ENCODE measurements around the gene FPR2. TPM values are rescaled to one million over a fixed set of nuclear protein-coding genes. Genes with fewer than 3 reads are reported as not detected.
"Not testable (repeated sequence)": the region's sequence is repeated elsewhere in the genome, so short reads cannot be mapped to it uniquely, and the experiment has no call there.

FPR2 gene
- total and polyA plus RNA-seq, 12 donors, result 0.17 to 5.8 (median 0.64) TPM; not detected in 1

GRCh38 chr19:51765086-51765485 is 4.1 kb downstream of the FPR2 start:
- Histone ChIP-seq H3K27ac (peak overlapping the region in 1 of 10 donors; percentile 87), H3K36me3 (peaks cover 0 to 9% (median 0%) of the 10 kb centered on the region in 9 donors), H3K4me1 (peaks cover 0 to 39% (median 0%) of the 10 kb centered on the region in 9 donors), H3K27me3 (peaks cover 0 to 25% (median 8%) of the 10 kb centered on the region in 7 donors), H3K9me3 (no peaks in the 10 kb centered on the region), H3K4me3 (peak overlapping the region in 1 of 10 donors; percentile 17)
- intact Hi-C loops (cut with DNase I), result no loop called here
- WGBS, 2 donors, result 50 to 61% methylated on average over 5 of the region's 5 CpGs
- no peak for ATAC-seq
- TF ChIP-seq CTCF (IDR thresholded peaks at IDR 0.05), result no peak
- DNase-seq, result no peak

GRCh38 chr19:51766461-51766860 is 5.5 kb downstream of the FPR2 start:
- no peak for TF ChIP-seq CTCF (IDR thresholded peaks at IDR 0.05)
- H3K27me3 ChIP-seq, result peaks cover 0 to 21% (median 8%) of the 10 kb centered on the region in 7 donors
- 50 to 63% methylated on average over 5 of the region's 5 CpGs for WGBS, 2 donors
- intact Hi-C loops (cut with DNase I), result no loop called here
- H3K36me3 ChIP-seq, result peaks cover 0 to 9% (median 0%) of the 10 kb centered on the region in 9 donors
- ATAC-seq (no peak), DNase-seq (no peak)
- no peaks in the 10 kb centered on the region for H3K9me3 ChIP-seq
- H3K4me1 ChIP-seq, result peaks cover 0 to 44% (median 0%) of the 10 kb centered on the region in 9 donors
- no peak overlapping the region for H3K4me3 ChIP-seq
- H3K27ac ChIP-seq, result peak overlapping the region in 1 of 10 donors; percentile 87

GRCh38 chr19:51771376-51772130 is 10.6 kb downstream of the FPR2 start:
- WGBS, 2 donors, result 47 to 56% methylated on average over 10 of the region's 10 CpGs
- intact Hi-C loops (cut with DNase I), result loop anchor here in 4 of 10 donors (10.0 kb wide), 3 partner anchors 107 to 297 kb away; partner anchors contain the start of gene CEACAM18 (in 2 of the 4)
- Histone ChIP-seq H3K27ac (peak overlapping the region in 2 of 10 donors; percentile 58 to 88), H3K4me1 (peaks cover 0 to 32% (median 0%) of the 10 kb centered on the region in 9 donors), H3K9me3 (peaks cover 0 to 17% (median 0%) of the 10 kb centered on the region in 11 donors), H3K4me3 (no peak overlapping the region), H3K36me3 (peaks cover 0 to 9% (median 0%) of the 10 kb centered on the region in 9 donors), H3K27me3 (peaks cover 0 to 25% (median 7%) of the 10 kb centered on the region in 7 donors)
- TF ChIP-seq CTCF (IDR thresholded peaks at IDR 0.05), result no peak
- ATAC-seq (peak in 2 of 8 donors; percentile 25 to 46), DNase-seq (no peak)

GRCh38 chr19:51772977-51773376 is 12.0 kb downstream of the FPR2 start:
- no peak for DNase-seq
- peaks cover 0 to 25% (median 9%) of the 10 kb centered on the region in 7 donors for H3K27me3 ChIP-seq
- H3K4me3 ChIP-seq, result no peak overlapping the region
- intact Hi-C loops (cut with DNase I), result loop anchor here in 4 of 10 donors (10.0 kb wide), 3 partner anchors 108 to 298 kb away; partner anchors contain the start of gene CEACAM18 (in 2 of the 4)
- ATAC-seq, result no peak
- peaks cover 0 to 30% (median 5%) of the 10 kb centered on the region in 9 donors for H3K4me1 ChIP-seq
- H3K9me3 ChIP-seq, result peaks cover 0 to 17% (median 0%) of the 10 kb centered on the region in 11 donors
- H3K36me3 ChIP-seq, result peaks cover 0 to 9% (median 0%) of the 10 kb centered on the region in 9 donors
- TF ChIP-seq CTCF (IDR thresholded peaks at IDR 0.05), result no peak
- H3K27ac ChIP-seq, result peak overlapping the region in 2 of 10 donors; percentile 58 to 88
- WGBS, 2 donors, result 52 to 58% methylated on average over 6 of the region's 6 CpGs

- H3K27me3 ChIP-seq, result peaks cover 0 to 22% (median 9%) of the 10 kb centered on the region in 7 donors
- 94% methylated on average over 1 of the region's 1 CpG for WGBS, 2 donors
- H3K4me3 ChIP-seq, H3K36me3 ChIP-seq, DNase-seq, H3K27ac ChIP-seq, ATAC-seq: not testable (repeated sequence)
- peaks cover 0 to 35% (median 8%) of the 10 kb centered on the region in 9 donors for H3K4me1 ChIP-seq
- intact Hi-C loops (cut with DNase I), result loop anchor here in 5 of 10 donors (5.0 to 10.0 kb wide), 5 partner anchors 109 to 304 kb away; partner anchors contain the start of gene CEACAM18 (in 2 of the 5)
- H3K9me3 ChIP-seq, result peaks cover 0 to 17% (median 0%) of the 10 kb centered on the region in 11 donors
These were observed 15.6 kb downstream of the FPR2 start for GRCh38 chr19:51776561-51776960.

All from heart right ventricle (tissue), 16 donors.